PC-3 (cell line): Measurements from ENCODE around the gene HLA-DOB. TPM values are rescaled to one million over a fixed set of nuclear protein-coding genes. Genes with fewer than 3 reads are reported as not detected.

Experiments
- ATAC-seq: fragments of 200-7000 bp; cut with Tn5 transposase; 2 replicates; pipeline ENCODE4 v1.9.1; 2020; ENCODE audit warnings: mild to moderate bottlenecking, moderate library complexity
- BruUV-seq: library from RNA; stranded (reverse); fragments of 400-500 nt; replicated peaks from 2 replicates; lab custom pipeline; 2021; lab: Mats Ljungman, UMichigan
- CTCF ChIA-PET: fragments of 300-600 bp; sonication (Branson Sonifier 250); formaldehyde crosslinking; loops from one replicate; lab custom pipeline; 2022; ENCODE audit warnings: antibody characterized with exemption; lab: Charles Lee
- POLR2A ChIA-PET: fragments of 300-600 bp; sonication (Branson Sonifier 250); formaldehyde crosslinking; loops from one replicate; lab custom pipeline; 2022; ENCODE audit warnings: antibody characterized with exemption; ENCODE audit not compliant: unreplicated experiment; lab: Charles Lee
- DNase-seq: peaks from one replicate; pipeline ENCODE4 v3.0.0-alpha.2; 2015
- H2AFZ ChIP-seq: fragments of 300-600 bp; sonication (generic); 2 replicates; pipeline ENCODE4 v1.6.0; 2016; ENCODE audit warnings: antibody characterized with exemption, low read length
- H3F3A ChIP-seq: fragments of 300-600 bp; sonication (generic); one replicate; pipeline ENCODE4 v1.6.0; 2017; ENCODE audit warnings: antibody characterized with exemption, low read length, control low read depth, mild to moderate bottlenecking; ENCODE audit not compliant: unreplicated experiment
- H3K27ac ChIP-seq: fragments of 300-600 bp; sonication (generic); 2 replicates; pipeline ENCODE4 v1.5.1; 2016; ENCODE audit warnings: mild to moderate bottlenecking, low read length
- H3K27me3 ChIP-seq: fragments of 300-600 bp; sonication (generic); 2 replicates; pipeline ENCODE4 v1.6.1; 2016; ENCODE audit warnings: low read length, mixed read lengths
- H3K36me3 ChIP-seq: fragments of 300-600 bp; sonication (generic); 2 replicates; pipeline ENCODE4 v1.6.1; 2016; ENCODE audit warnings: low read depth, mixed run types, low read length, mixed read lengths
- H3K4me1 ChIP-seq: fragments of 300-600 bp; sonication (generic); 2 replicates; pipeline ENCODE4 v1.5.1; 2016; ENCODE audit warnings: low read length; ENCODE audit not compliant: insufficient read depth
- H3K4me2 ChIP-seq: fragments of 300-600 bp; sonication (generic); 2 replicates; pipeline ENCODE4 v1.6.0; 2016; ENCODE audit warnings: low read length
- H3K4me3 ChIP-seq: fragments of 300-600 bp; sonication (generic); 2 replicates; pipeline ENCODE4 v1.5.1; 2016; ENCODE audit warnings: mild to moderate bottlenecking, low read length, mixed read lengths
- H3K79me2 ChIP-seq: fragments of 300-600 bp; sonication (generic); 2 replicates; pipeline ENCODE4 v1.6.1; 2017; ENCODE audit warnings: low read length, mixed read lengths
- H3K9ac ChIP-seq: fragments of 300-600 bp; sonication (generic); 2 replicates; pipeline ENCODE4 v1.6.0; 2016; ENCODE audit warnings: mild to moderate bottlenecking, low read length
- H3K9me2 ChIP-seq: fragments of 300-600 bp; sonication (generic); replicated peaks from 2 replicates; pipeline ENCODE4 v1.6.1; 2016; ENCODE audit warnings: mixed run types, low read length, mixed read lengths
- H3K9me3 ChIP-seq: fragments of 300-600 bp; sonication (generic); 2 replicates; pipeline ENCODE4 v1.6.1; 2016; ENCODE audit warnings: low read length, mixed read lengths
- H4K20me1 ChIP-seq: fragments of 300-600 bp; sonication (generic); 2 replicates; pipeline ENCODE4 v1.6.1; 2016; ENCODE audit warnings: low read length, mixed read lengths
- EZH2 ChIP-seq: fragments of 300-600 bp; sonication (generic); IDR thresholded peaks from one replicate; pipeline ENCODE4 v1.6.1; 2017; ENCODE audit warnings: antibody characterized with exemption, mild to moderate bottlenecking, low read length; ENCODE audit not compliant: unreplicated experiment
- EZH2phosphoT487 ChIP-seq: fragments of 300-600 bp; sonication (generic); IDR thresholded peaks from 2 replicates; pipeline ENCODE4 v1.6.1; 2018; ENCODE audit warnings: mild to moderate bottlenecking, antibody characterized with exemption, low read length, borderline replicate concordance
- intact Hi-C: fragments of 100-400 bp; cut with micrococcal nuclease; formaldehyde crosslinking; loops from 2 replicates; pipeline ENCODE4 v1.9.0; 2023
- total RNA-seq: library from RNA; depleted of rRNA; stranded (reverse); fragments of >200 nt; gene quantifications from 2 replicates; pipeline ENCODE4 v1.2.3, GENCODE V29; 2014; rRNA removed
- TF ChIP-seq, protein P1 (sequence below): fragments of 300-600 bp; sonication (generic); conservative IDR thresholded peaks from 2 replicates; pipeline ENCODE4 v1.5.1; 2017; ENCODE audit warnings: antibody characterized with exemption, low read depth, mild to moderate bottlenecking, low read length

The HLA-DOB gene
- total RNA-seq, 1 experiment from 2014 or later, result 0.29 TPM

GRCh38 chr6:32772656-32773055 lies 44.1 kb downstream of the HLA-DOB start:
- H3K4me2 ChIP-seq, result no peak overlapping the region
- POLR2A ChIA-PET, result no interaction called here
- H3K9me3 ChIP-seq, result no peaks in the 10 kb centered on the region
- ATAC-seq (no peak), DNase-seq (no peak)
- no peak overlapping the region for H2AFZ ChIP-seq
- no peaks in the 10 kb centered on the region for H3F3A ChIP-seq
- TF ChIP-seq, protein P1, sequence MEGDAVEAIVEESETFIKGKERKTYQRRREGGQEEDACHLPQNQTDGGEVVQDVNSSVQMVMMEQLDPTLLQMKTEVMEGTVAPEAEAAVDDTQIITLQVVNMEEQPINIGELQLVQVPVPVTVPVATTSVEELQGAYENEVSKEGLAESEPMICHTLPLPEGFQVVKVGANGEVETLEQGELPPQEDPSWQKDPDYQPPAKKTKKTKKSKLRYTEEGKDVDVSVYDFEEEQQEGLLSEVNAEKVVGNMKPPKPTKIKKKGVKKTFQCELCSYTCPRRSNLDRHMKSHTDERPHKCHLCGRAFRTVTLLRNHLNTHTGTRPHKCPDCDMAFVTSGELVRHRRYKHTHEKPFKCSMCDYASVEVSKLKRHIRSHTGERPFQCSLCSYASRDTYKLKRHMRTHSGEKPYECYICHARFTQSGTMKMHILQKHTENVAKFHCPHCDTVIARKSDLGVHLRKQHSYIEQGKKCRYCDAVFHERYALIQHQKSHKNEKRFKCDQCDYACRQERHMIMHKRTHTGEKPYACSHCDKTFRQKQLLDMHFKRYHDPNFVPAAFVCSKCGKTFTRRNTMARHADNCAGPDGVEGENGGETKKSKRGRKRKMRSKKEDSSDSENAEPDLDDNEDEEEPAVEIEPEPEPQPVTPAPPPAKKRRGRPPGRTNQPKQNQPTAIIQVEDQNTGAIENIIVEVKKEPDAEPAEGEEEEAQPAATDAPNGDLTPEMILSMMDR, result no peak
- no peak for TF ChIP-seq EZH2
- no peak for TF ChIP-seq EZH2phosphoT487
- CTCF ChIA-PET, result no interaction called here
- peaks cover 76% of the 10 kb centered on the region for H3K27me3 ChIP-seq
- H4K20me1 ChIP-seq, result no peaks in the 10 kb centered on the region
- BruUV-seq, result no TSS peak
- no peak overlapping the region for H3K9ac ChIP-seq
- H3K9me2 ChIP-seq, result no peaks in the 10 kb centered on the region
- H3K4me3 ChIP-seq, result no peak overlapping the region
- no peaks in the 10 kb centered on the region for H3K36me3 ChIP-seq
- H3K4me1 ChIP-seq, result no peaks in the 10 kb centered on the region
- intact Hi-C loops, result no loop called here
- H3K27ac ChIP-seq, result no peak overlapping the region
- no peaks in the 10 kb centered on the region for H3K79me2 ChIP-seq

DNA sequence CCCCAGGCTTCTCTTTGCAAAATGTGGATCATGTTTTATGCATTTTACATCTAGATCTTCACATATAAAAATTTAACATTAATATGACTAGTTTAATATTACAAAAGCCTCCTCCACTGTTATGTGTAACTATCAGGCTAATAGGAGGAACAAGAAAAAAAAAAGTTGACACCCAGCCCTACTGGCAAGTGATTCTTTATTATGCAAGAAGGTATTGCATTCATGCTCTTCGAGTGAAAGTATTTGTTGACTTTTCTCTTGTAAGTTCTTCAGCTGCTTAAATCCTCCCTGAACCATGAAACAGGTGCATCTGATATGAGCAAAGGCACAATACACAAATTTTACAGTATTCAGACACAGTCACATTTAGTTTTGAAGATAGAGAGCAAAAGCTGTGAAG lies 52.8 kb downstream of the HLA-DOB start:
- POLR2A ChIA-PET, result no interaction called here

DNA sequence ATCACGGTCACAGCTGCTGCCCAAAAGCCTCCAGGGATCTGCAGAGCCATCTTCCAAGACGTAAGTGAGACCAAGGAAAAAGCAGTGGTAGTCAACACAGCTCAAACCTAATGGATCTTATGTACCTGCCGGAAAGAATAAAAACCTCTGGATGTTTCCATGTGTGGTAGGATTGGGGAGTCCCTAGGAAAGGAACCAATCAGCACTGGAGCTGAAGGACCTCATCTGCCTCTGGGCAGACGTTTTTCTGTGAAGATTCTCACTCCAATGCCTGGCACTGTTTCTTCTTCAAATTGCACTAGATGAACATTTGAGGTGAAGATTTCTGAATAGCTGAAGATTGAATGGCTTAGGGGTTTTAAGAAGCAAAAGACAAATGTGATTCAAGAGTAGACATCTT lies 53.4 kb downstream of the HLA-DOB start, which contains the start of gene HLA-DQB2:
HLA-DQB2 (minus strand) TSS at position 112 of the 400 bp plus-strand sequence; CDS start at position 50, 62 bp downstream.
- no peaks in the 10 kb centered on the region for H3K79me2 ChIP-seq
- intact Hi-C loops, result loop anchor here (10.0 kb wide), 1 partner anchor 99 kb away; the partner anchor contains the start of gene HLA-DQB1
- no peak within 1 kb of the TSS for H3K4me3 ChIP-seq
- no peak for ATAC-seq
- no peaks in the 10 kb centered on the region for H3K9me3 ChIP-seq
- no peaks in the 10 kb centered on the region for H3K36me3 ChIP-seq
- H3K27ac ChIP-seq, result no peak within 1 kb of the TSS
- no peaks in the 10 kb centered on the region for H4K20me1 ChIP-seq
- ChIA-PET CTCF (no interaction called here), POLR2A (no interaction called here)
- DNase-seq, result no peak
- peaks cover 70% of the 10 kb centered on the region for H3K27me3 ChIP-seq
- no peak within 1 kb of the TSS for H3K4me2 ChIP-seq
- no TSS peak for BruUV-seq
- H3K9ac ChIP-seq, result no peak within 1 kb of the TSS
- no peaks in the 10 kb centered on the region for H3F3A ChIP-seq
- TF ChIP-seq EZH2 (no peak), EZH2phosphoT487 (no peak)
- TF ChIP-seq, protein P1, result no peak
- H2AFZ ChIP-seq, result no peak within 1 kb of the TSS
- no peaks in the 10 kb centered on the region for H3K4me1 ChIP-seq
- no peaks in the 10 kb centered on the region for H3K9me2 ChIP-seq

More for the DNA sequence above, 52.8 kb downstream of the HLA-DOB start:
- Histone ChIP-seq H3K79me2 (no peaks in the 10 kb centered on the region), H3K4me1 (no peaks in the 10 kb centered on the region), H3K4me2 (no peak overlapping the region), H3K9ac (no peak overlapping the region), H3K27me3 (peaks cover 70% of the 10 kb centered on the region), H3F3A (no peaks in the 10 kb centered on the region), H4K20me1 (no peaks in the 10 kb centered on the region), H2AFZ (no peak overlapping the region), H3K27ac (no peak overlapping the region), H3K9me2 (no peaks in the 10 kb centered on the region), H3K4me3 (no peak overlapping the region), H3K36me3 (no peaks in the 10 kb centered on the region), H3K9me3 (no peaks in the 10 kb centered on the region)
- BruUV-seq, result no TSS peak
- TF ChIP-seq EZH2, result no peak
- ATAC-seq (no peak), DNase-seq (no peak)
- CTCF ChIA-PET, result no interaction called here
- intact Hi-C loops, result loop anchor here (10.0 kb wide), 1 partner anchor 99 kb away; the partner anchor contains the start of gene HLA-DQB1

Other genes starting within 250 kb of the HLA-DOB start
- not detected in 2 replicates for gene HLA-DRB1, start 227.2 kb downstream of the HLA-DOB start, total RNA-seq
- gene HLA-DQA1, start 179.6 kb downstream of the HLA-DOB start, total RNA-seq, result not detected in 2 replicates
- not detected in 2 replicates for gene HLA-DQB1, start 150.3 kb downstream of the HLA-DOB start, total RNA-seq
- gene HLA-DQA2, start 75.6 kb downstream of the HLA-DOB start, total RNA-seq, result not detected in 2 replicates
- not detected in 2 replicates for gene HLA-DQB2, start 53.5 kb downstream of the HLA-DOB start, total RNA-seq
- gene TAP2, start 21.7 kb upstream of the HLA-DOB start, total RNA-seq, result 90.5 and 93.0 TPM in 2 replicates
- gene PSMB8, start 27.0 kb upstream of the HLA-DOB start, total RNA-seq, result 21.2 and 31.6 TPM in 2 replicates
- gene TAP1, start 36.7 kb upstream of the HLA-DOB start, total RNA-seq, result 15.8 and 19.4 TPM in 2 replicates
- gene PSMB9, start 37.2 kb upstream of the HLA-DOB start, total RNA-seq, result 0.40 and 1.5 TPM in 2 replicates
- gene HLA-DMB, start 124.0 kb upstream of the HLA-DOB start, total RNA-seq, result not detected in 2 replicates
- 1.7 and 3.0 TPM in 2 replicates for gene HLA-DMA, start 136.1 kb upstream of the HLA-DOB start, total RNA-seq
- 171 and 192 TPM in 2 replicates for gene BRD2, start 151.6 kb upstream of the HLA-DOB start, total RNA-seq
- gene HLA-DOA, start 192.6 kb upstream of the HLA-DOB start, total RNA-seq, result not detected in 2 replicates